Measurements from ENCODE around the gene TIPRL.

TIPRL gene

GRCh38 chr1:168178638-168179437 is at the start of gene TIPRL:
TSS of gene TIPRL (plus strand) at chr1:168178962. CDS start at chr1:168179078, 116 bp downstream.
- peak; percentile 98 for DNase-seq

GRCh38 chr1:168129933-168130332 is 48.8 kb upstream of the TIPRL start:
- no peak for DNase-seq

- DNase-seq = no peak
Observed at GRCh38 chr1:168134132-168134531, 44.6 kb upstream of the TIPRL start.

GRCh38 chr1:168134642-168135041 is 44.1 kb upstream of the TIPRL start:
- no peak for DNase-seq

GRCh38 chr1:168135116-168135920 is 43.4 kb upstream of the TIPRL start:
- no peak for DNase-seq

GRCh38 chr1:168135921-168136708 is 42.6 kb upstream of the TIPRL start:
- DNase-seq = no peak

- DNase-seq = peak; percentile 43
Observed at GRCh38 chr1:168136709-168137514, 41.9 kb upstream of the TIPRL start, which contains the start of gene GPR161. TSS of gene GPR161 (minus strand) at chr1:168136930. CDS start at chr1:168104850, 32,080 bp downstream.

- peak; percentile 27 for DNase-seq
Observed at GRCh38 chr1:168137515-168137821, 41.3 kb upstream of the TIPRL start.

GRCh38 chr1:168138134-168138533 is 40.6 kb upstream of the TIPRL start:
- peak; percentile 39 for DNase-seq

- DNase-seq = no peak
Observed at GRCh38 chr1:168139070-168139469, 39.7 kb upstream of the TIPRL start.

GRCh38 chr1:168141871-168142385 is 36.8 kb upstream of the TIPRL start:
- peak; percentile 35 for DNase-seq

- DNase-seq = peak; percentile 94
Observed at GRCh38 chr1:168145184-168146159, 33.3 kb upstream of the TIPRL start.

- no peak for DNase-seq
Observed at GRCh38 chr1:168146160-168146539, 32.6 kb upstream of the TIPRL start.

- DNase-seq = no peak
Observed at GRCh38 chr1:168146626-168147025, 32.1 kb upstream of the TIPRL start.

- DNase-seq = peak; percentile 87
Observed at GRCh38 chr1:168148916-168149315, 29.8 kb upstream of the TIPRL start.

GRCh38 chr1:168150283-168150682 is 28.5 kb upstream of the TIPRL start:
- DNase-seq = no peak

GRCh38 chr1:168151935-168152334 is 26.8 kb upstream of the TIPRL start:
- DNase-seq = no peak

- peak; percentile 22 for DNase-seq
Observed at GRCh38 chr1:168154707-168155106, 24.1 kb upstream of the TIPRL start.

GRCh38 chr1:168155910-168156309 is 22.9 kb upstream of the TIPRL start:
- DNase-seq = no peak

GRCh38 chr1:168157638-168158037 is 21.1 kb upstream of the TIPRL start:
- no peak for DNase-seq

- DNase-seq = no peak
Observed at GRCh38 chr1:168159251-168159650, 19.5 kb upstream of the TIPRL start.
